ENCODE results near the gene SH3GL3.

- no peak for TF ChIP-seq POLR2A (IDR thresholded peaks at IDR 0.05; ENCODE audit: low read length)
- no peak for TF ChIP-seq GATA1 (IDR thresholded peaks at IDR 0.05; ENCODE audit: low read depth, low read length)
Observed at GRCh38 chr15:83413054-83413719, 34.0 kb upstream of the SH3GL3 start.
